Panc1 (cell line): Measurements from ENCODE around the gene GCN1. TPM values are rescaled to one million over a fixed set of nuclear protein-coding genes. Genes with fewer than 3 reads are reported as not detected.
A peak's percentile ranks its signal among the peaks of the same experiment; 100 is the strongest.

ENCODE experiments used
- ATAC-seq: fragments of 200-7000 bp; cut with Tn5 transposase; 2 replicates; pipeline ENCODE4 v1.9.1; 2020; ENCODE audit warnings: mild to moderate bottlenecking, moderate library complexity
- BruUV-seq: library from RNA; stranded (reverse); fragments of 400-500 nt; replicated peaks from 2 replicates; lab custom pipeline; 2021; lab: Mats Ljungman, UMichigan
- CTCF ChIA-PET: fragments of 300-600 bp; sonication (Branson Sonifier 250); formaldehyde crosslinking; loops from one replicate; lab custom pipeline; 2022; ENCODE audit warnings: antibody characterized with exemption; lab: Charles Lee
- POLR2A ChIA-PET: fragments of 300-600 bp; sonication (Branson Sonifier 250); formaldehyde crosslinking; loops from one replicate; lab custom pipeline; 2022; ENCODE audit warnings: antibody characterized with exemption; lab: Charles Lee
- DNase-seq: peaks from one replicate; pipeline ENCODE4 v3.0.0-alpha.2; 2010; ENCODE audit warnings: low read depth, low spot score
- H3K27ac ChIP-seq: 2 replicates; pipeline ENCODE4 v1.5.1; 2011; ENCODE audit warnings: mild to moderate bottlenecking, low read length, inconsistent platforms
- H3K27me3 ChIP-seq: fragments of 200-500 bp; sonication (Bioruptor generic); 2 replicates; pipeline ENCODE4 v1.6.0; 2014; ENCODE audit warnings: low read length, inconsistent platforms; ENCODE audit not compliant: control insufficient read depth, insufficient read depth
- H3K36me3 ChIP-seq: fragments of 200-500 bp; sonication (Bioruptor generic); 2 replicates; pipeline ENCODE4 v1.5.1; 2014; ENCODE audit warnings: inconsistent platforms, mild to moderate bottlenecking, low read length, moderate library complexity; ENCODE audit not compliant: control insufficient read depth, insufficient read depth
- H3K4me1 ChIP-seq: 2 replicates; pipeline ENCODE4 v1.5.1; 2011; ENCODE audit warnings: inconsistent platforms, mild to moderate bottlenecking, low read length, moderate library complexity; ENCODE audit not compliant: control insufficient read depth, insufficient read depth
- H3K4me3 ChIP-seq, 2 experiments: 2 replicates each; pipeline ENCODE4 v1.5.1; 2011 to 2012; ENCODE audit warnings: low read depth in 2 of 2, low read length in 2 of 2, mild to moderate bottlenecking in 2 of 2, inconsistent platforms in 1 of 2, moderate library complexity in 1 of 2
- H3K9me3 ChIP-seq: fragments of 200-500 bp; sonication (Bioruptor generic); 2 replicates; pipeline ENCODE4 v1.5.1; 2014; ENCODE audit warnings: low read depth, mild to moderate bottlenecking, inconsistent platforms, low read length, moderate library complexity; ENCODE audit not compliant: control insufficient read depth, insufficient read depth
- CTCF ChIP-seq: fragments of 450-650 bp; IDR thresholded peaks from 2 replicates; pipeline ENCODE4 v1.5.1; 2017; ENCODE audit warnings: mild to moderate bottlenecking
- POLR2AphosphoS5 ChIP-seq: IDR thresholded peaks from 2 replicates; pipeline ENCODE4 v1.6.1; 2012; ENCODE audit warnings: mild to moderate bottlenecking, low read depth, low read length, moderate library complexity
- REST ChIP-seq, 2 experiments: IDR thresholded peaks; 2 replicates each; pipeline ENCODE4 v1.6.1; 2011 to 2012; ENCODE audit warnings: low read depth in 2 of 2, control low read depth in 1 of 2, low read length in 1 of 2, mild to moderate bottlenecking in 1 of 2, moderate library complexity in 1 of 2; ENCODE audit not compliant: insufficient read depth in 1 of 2
- SIN3A ChIP-seq: IDR thresholded peaks from 2 replicates; pipeline ENCODE4 v1.6.1; 2012; ENCODE audit warnings: low read depth, mild to moderate bottlenecking, low read length, moderate library complexity, borderline replicate concordance; ENCODE audit not compliant: insufficient read depth
- TCF7L2 ChIP-seq: IDR thresholded peaks from 2 replicates; pipeline ENCODE4 v1.6.1; 2011; ENCODE audit warnings: mild to moderate bottlenecking, low read depth, low read length, inconsistent platforms
- in situ Hi-C: cut with HindIII; loops from 2 replicates; pipeline ENCODE4 v1.10.0; 2016; ENCODE audit warnings: low sequenced_read_pairs, low pct_unique_long_range_greater_than_20kb
- intact Hi-C: fragments of 100-400 bp; cut with micrococcal nuclease; formaldehyde crosslinking; loops from one replicate; pipeline ENCODE4 v1.10.0; 2022; ENCODE audit not compliant: unreplicated experiment
- total RNA-seq: library from RNA; stranded (reverse); gene quantifications from one replicate; pipeline ENCODE4 v1.2.1, GENCODE V29; 2021; ENCODE audit not compliant: unreplicated experiment

GCN1 gene
- total RNA-seq, 1 experiment from 2014 or later = 175 TPM

DNA sequence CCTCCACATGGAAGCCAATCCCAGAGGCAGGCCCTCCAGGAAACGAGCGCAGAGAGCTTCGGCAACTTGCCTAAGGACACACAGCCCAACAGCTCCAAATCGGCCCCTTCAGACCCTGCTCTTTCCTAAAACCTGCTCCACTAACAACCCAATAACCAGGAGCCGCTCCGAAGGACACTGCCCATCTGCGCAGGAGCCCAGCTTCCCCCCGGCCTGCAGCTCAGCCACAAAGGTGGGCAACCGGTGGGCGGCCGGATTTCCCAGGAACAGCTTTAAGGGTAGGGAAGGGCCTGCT is 91.5 kb downstream of the GCN1 start:
- no peaks in the 10 kb centered on the region for H3K9me3 ChIP-seq
- DNase-seq = no peak
- ChIA-PET CTCF (no interaction called here), POLR2A (no interaction called here)
- H3K36me3 ChIP-seq = no peaks in the 10 kb centered on the region; the same call in 1 of the 2 replicates
- H3K4me1 ChIP-seq = no peaks in the 10 kb centered on the region
- no peak overlapping the region for H3K4me3 ChIP-seq
- H3K27ac ChIP-seq = no peak overlapping the region
- TF ChIP-seq REST (IDR thresholded peaks at IDR 0.05; ENCODE audit: insufficient read depth in 1 of 2, low read depth in 2 of 2, low read length in 1 of 2) = no peak
- no peak for TF ChIP-seq SIN3A
- no peak for TF ChIP-seq POLR2AphosphoS5
- no peak for TF ChIP-seq CTCF
- no peak for TF ChIP-seq TCF7L2
- in situ Hi-C loops (no loop called here), intact Hi-C loops (no loop called here)
- no peak for ATAC-seq
- BruUV-seq = no TSS peak
- H3K27me3 ChIP-seq = no peaks in the 10 kb centered on the region

DNA sequence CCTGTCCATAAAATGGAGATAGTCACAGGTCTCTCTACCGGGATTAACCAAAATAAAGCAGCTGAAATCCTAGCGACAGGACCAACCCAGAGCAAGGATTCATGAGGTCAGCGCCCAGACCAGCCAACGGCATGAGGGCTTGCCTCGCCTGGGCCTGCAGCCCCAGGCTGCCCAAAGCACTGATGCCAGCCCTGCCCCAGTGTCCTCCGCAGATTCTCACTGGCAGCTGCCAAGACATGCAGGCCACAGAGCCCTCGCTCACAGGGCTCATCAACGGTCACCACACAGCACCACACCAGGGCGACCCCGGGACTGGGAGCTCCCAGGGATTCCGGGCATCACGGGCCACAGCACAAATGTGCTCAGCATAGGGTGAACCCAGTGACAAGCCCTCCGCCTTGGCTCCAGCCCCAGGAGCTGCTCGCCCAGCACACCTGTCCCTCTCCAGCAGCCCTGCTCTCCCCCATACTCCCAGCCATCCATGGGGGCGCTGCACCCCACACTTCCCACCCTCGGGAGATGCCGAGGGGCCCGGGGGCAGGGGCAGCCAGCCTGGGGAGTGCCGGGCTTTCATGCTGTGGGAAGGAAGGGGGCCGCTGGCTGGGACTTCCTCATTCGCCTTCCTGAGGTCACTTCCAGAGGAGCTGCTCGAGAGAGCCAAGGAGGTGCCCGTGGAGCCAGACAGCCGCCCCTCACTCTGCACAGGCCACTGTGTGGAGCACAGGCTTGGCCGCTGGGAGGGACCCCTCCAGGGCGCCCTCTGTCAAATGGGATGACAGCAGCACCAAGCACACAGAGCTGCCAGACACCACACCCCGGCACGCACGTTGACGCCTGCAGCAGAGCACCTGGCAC is 92.1 kb downstream of the GCN1 start:
- ATAC-seq (peak; percentile 12; the same call in 1 of the 2 replicates), DNase-seq (no peak)
- ChIA-PET POLR2A (interaction anchor here (0.6 kb wide), 1 partner anchor 9 kb away, joined by 3 read pairs; no protein-coding TSS in a partner anchor), CTCF (no interaction called here)
- H3K27ac ChIP-seq = no peak overlapping the region
- H3K9me3 ChIP-seq = no peaks in the 10 kb centered on the region
- H3K36me3 ChIP-seq = no peaks in the 10 kb centered on the region; the same call in 1 of the 2 replicates
- H3K4me3 ChIP-seq = no peak overlapping the region
- in situ Hi-C loops = no loop called here
- no TSS peak for BruUV-seq
- intact Hi-C loops = no loop called here
- no peaks in the 10 kb centered on the region for H3K4me1 ChIP-seq
- TF ChIP-seq POLR2AphosphoS5 (no peak), REST (IDR thresholded peaks at IDR 0.05; ENCODE audit: insufficient read depth in 1 of 2, low read depth in 2 of 2, low read length in 1 of 2) (no peak), CTCF (no peak), SIN3A (no peak), TCF7L2 (no peak)
- no peaks in the 10 kb centered on the region for H3K27me3 ChIP-seq
